PC-9 (cell line): ENCODE results near the gene PIP5K1B.

ENCODE experiments used
- CTCF ChIP-seq: fragments of 200-600 bp; sonication (generic); conservative IDR thresholded peaks from 2 replicates; pipeline ENCODE4 v1.6.1; 2017; ENCODE audit warnings: mixed run types, antibody characterized with exemption, mild to moderate bottlenecking, moderate library complexity
- EZH2 ChIP-seq: fragments of 200-600 bp; sonication (generic); IDR thresholded peaks from 2 replicates; pipeline ENCODE4 v1.8.0; 2017; ENCODE audit warnings: antibody characterized with exemption, low read depth

GRCh38 chr9:68867066-68867465, 162.0 kb downstream of the PIP5K1B start:
- TF ChIP-seq CTCF (no peak), EZH2 (no peak)
